Measurements from ENCODE around the gene ZNF536. TPM values are rescaled to one million over a fixed set of nuclear protein-coding genes. Genes with fewer than 3 reads are reported as not detected.

Gene ZNF536
- total and polyA plus RNA-seq, 2 of the 4 experiments (the other 2 are of a cell fraction), result not detected

DNA sequence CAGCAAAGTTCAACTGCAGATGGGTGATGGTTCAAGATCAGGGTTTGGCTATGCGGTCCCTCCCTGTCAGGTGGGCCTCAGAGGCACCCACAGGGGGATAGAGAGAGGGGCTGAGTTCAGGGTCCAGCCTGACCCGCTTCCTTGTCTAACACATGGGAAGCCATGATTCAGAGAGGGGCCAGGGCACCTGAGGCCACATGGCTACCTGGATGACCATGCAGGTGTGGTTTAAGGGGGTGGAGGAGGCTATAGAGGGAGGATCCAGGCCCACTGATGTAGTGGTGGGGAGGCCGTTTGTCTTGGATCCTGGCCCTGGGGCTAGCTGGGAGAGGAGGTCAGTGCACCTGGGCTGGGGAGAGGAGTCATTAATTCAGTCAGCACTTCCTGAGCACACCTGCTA is 56.7 kb downstream of the ZNF536 start:
- WGBS, 2 experiments (ENCODE audit: extremely low coverage in 2 of 2, insufficient read length in 1 of 2), result 43% methylated on average over 1 of the region's 3 CpGs; no CpG with 5 or more reads in 1 of the 2 experiments
- H2BK5ac ChIP-seq (ENCODE audit: low read depth, low read length, poor library complexity, severe bottlenecking), result no peak overlapping the region
- dilution Hi-C loops (cut with HindIII; ENCODE audit: low sequenced_read_pairs, unreplicated experiment), result no loop called here

More for the DNA sequence above, 56.7 kb downstream of the ZNF536 start:
- H4K5ac ChIP-seq (ENCODE audit: low read depth, low read length), result no peak overlapping the region
- intact Hi-C loops (cut with micrococcal nuclease), result no loop called here
- no peak overlapping the region for H3K27ac ChIP-seq (ENCODE audit: insufficient read depth, low read length)
- no peak overlapping the region for H4K91ac ChIP-seq (ENCODE audit: insufficient read depth, low read depth, low read length)
- H3K56ac ChIP-seq (ENCODE audit: extremely low read depth, insufficient read depth, low read length), result no peak overlapping the region
- H3K4me1 ChIP-seq (ENCODE audit: control insufficient read depth, insufficient read depth, low read length), result no peaks in the 10 kb centered on the region
- H3K79me1 ChIP-seq (ENCODE audit: low read depth in 1 of 2, low read length in 2 of 2), result no peaks in the 10 kb centered on the region
- CTCF ChIA-PET, result no interaction called here
- H2AK9ac ChIP-seq (replicated peaks; ENCODE audit: low read depth, low read length, poor library complexity), result no peak overlapping the region
- H3K4me2 ChIP-seq (ENCODE audit: low read depth, low read length), result no peak overlapping the region
- no peaks in the 10 kb centered on the region for H4K20me1 ChIP-seq (ENCODE audit: insufficient read depth, low read length)
- TF ChIP-seq BHLHE40 (IDR thresholded peaks at IDR 0.05; ENCODE audit: low read depth, low read length) (no peak), POLR2A (IDR thresholded peaks at IDR 0.05; ENCODE audit: low read depth, low read length) (no peak)
- H3K4ac ChIP-seq (ENCODE audit: low read depth, low read length), result no peak overlapping the region
- POLR2A ChIA-PET (ENCODE audit: unreplicated experiment), result no interaction called here
- H3K23ac ChIP-seq (ENCODE audit: low read depth, low read length), result no peak overlapping the region
- H3K9me1 ChIP-seq (ENCODE audit: insufficient read depth, low read length), result no peaks in the 10 kb centered on the region
- peaks cover 43% of the 10 kb centered on the region for H3K9me3 ChIP-seq (ENCODE audit: control insufficient read depth, insufficient read depth, low read length)
- no peak overlapping the region for H2BK15ac ChIP-seq (ENCODE audit: low read depth, low read length)
- H3K36me3 ChIP-seq (ENCODE audit: control insufficient read depth, insufficient read depth, low read length), result no peaks in the 10 kb centered on the region
- no peak overlapping the region for H2BK20ac ChIP-seq (ENCODE audit: low read depth, low read length)
- no peak overlapping the region for H3K14ac ChIP-seq (replicated peaks; ENCODE audit: low read depth, low read length)
- ATAC-seq (ENCODE audit: low read depth) (no peak), DNase-seq (no peak)
- H3K27me3 ChIP-seq (ENCODE audit: control insufficient read depth, insufficient read depth, low read length), result no peaks in the 10 kb centered on the region
- H3K4me3 ChIP-seq (ENCODE audit: insufficient read depth, low read depth, low read length), result no peak overlapping the region
- no peak overlapping the region for H2AK5ac ChIP-seq (ENCODE audit: low read depth, low read length)
- in situ Hi-C loops (cut with MboI; ENCODE audit: low sequenced_read_pairs), result no loop called here
- BruUV-seq (replicated peaks), result no TSS peak
- no peak overlapping the region for H3K9ac ChIP-seq (ENCODE audit: low read depth, low read length)
- H2AFZ ChIP-seq (replicated peaks; ENCODE audit: low read length, poor library complexity), result no peak overlapping the region
- no peak overlapping the region for H4K8ac ChIP-seq (ENCODE audit: low read depth in 2 of 2, low read length in 2 of 2)
- H2BK120ac ChIP-seq (ENCODE audit: low read depth, low read length), result no peak overlapping the region
- no peak overlapping the region for H3K18ac ChIP-seq (ENCODE audit: low read depth, low read length)

All from IMR-90 (cell line).